Pons (tissue), 1 donor: Measurements from ENCODE around the gene PDIK1L.

Source experiments
- DNase-seq: peaks from one replicate; pipeline ENCODE4 v3.0.0-alpha.2; 2016; ENCODE audit warnings: low spot score

The PDIK1L gene

GRCh38 chr1:26111530-26112406 is at the start of gene PDIK1L:
TSS of gene PDIK1L (plus strand) at chr1:26111824. CDS start at chr1:26114309, 2,485 bp downstream.
- DNase-seq, result peak; percentile 90

DNA sequence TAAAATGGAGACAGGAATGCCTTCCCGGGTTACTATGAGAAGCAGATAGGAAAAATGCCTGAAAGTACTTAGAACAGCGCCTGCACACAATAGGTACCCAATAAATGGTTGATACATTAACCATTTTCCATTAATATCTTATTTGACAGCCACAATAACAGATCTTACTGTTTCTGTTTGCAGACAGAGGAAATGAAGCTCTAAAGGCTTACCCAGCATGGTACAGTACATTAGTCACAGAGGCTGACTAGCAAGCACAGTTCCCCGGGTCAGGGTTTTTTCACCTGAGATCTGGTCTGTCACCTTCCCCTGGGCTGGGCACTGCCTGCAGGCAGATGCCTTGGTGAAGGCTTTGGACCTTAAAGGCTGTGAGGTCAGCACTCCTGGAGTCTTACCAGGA is 47.1 kb upstream of the PDIK1L start:
- DNase-seq, result no peak

GRCh38 chr1:26066160-26066559 is 45.5 kb upstream of the PDIK1L start:
- no peak for DNase-seq

DNA sequence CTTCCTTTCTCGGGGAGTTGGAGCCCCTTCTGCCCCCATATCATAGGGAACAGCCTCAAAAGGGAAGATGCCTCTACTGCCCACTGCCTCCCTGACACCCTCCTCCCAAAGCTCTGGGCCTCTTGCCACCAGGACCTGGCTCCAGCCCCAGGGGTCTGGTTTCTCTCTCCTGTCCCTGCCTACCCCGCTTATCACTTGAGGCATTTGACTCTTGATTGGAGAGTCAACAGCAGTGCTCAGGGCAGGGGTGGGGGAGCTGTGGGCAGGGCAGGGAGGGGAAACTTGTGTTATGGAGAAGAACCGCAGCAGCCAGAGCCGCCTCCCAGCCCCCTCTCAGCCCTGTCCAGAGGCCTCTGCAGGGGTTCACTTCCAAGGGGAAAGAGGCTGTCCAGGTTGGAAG is 44.8 kb upstream of the PDIK1L start:
- no peak for DNase-seq

GRCh38 chr1:26067432-26067911 is 44.2 kb upstream of the PDIK1L start, which contains the start of gene TRIM63:
TSS of gene TRIM63 (minus strand) at chr1:26067630. CDS start at chr1:26067494, 136 bp downstream.
- DNase-seq, result no peak

GRCh38 chr1:26069941-26070295 is 41.7 kb upstream of the PDIK1L start:
- DNase-seq, result no peak

DNA sequence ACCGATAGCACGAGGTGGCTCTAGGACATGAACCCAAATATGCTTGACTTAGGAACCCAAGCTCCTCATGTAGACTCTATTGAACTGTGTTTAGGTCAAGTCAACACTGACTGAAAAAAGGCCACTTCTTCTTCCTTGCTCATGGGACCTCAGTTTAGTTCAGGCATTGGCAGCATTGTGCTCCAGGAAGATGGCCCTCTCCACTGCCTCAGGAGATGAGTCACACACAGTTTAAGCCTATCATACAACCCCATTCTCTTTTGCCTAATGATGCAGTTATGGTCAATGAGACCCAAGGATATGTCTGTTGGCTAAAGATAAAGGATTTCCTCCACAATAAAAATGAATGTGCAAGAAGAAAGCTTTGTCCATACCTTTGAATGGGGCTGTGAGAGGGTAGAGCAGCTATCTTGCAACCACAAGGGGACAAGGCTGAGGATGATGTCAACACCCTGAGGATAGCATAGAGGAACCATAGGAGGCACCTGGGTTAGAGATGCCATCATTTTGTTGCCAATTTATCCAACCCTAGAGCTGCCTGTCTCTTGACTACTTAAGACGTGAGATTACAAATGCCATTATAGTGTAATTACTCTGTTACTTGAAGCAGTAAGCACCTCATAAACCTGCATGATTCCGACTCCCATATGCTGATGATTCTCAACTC is 41.2 kb upstream of the PDIK1L start:
- no peak for DNase-seq

DNA sequence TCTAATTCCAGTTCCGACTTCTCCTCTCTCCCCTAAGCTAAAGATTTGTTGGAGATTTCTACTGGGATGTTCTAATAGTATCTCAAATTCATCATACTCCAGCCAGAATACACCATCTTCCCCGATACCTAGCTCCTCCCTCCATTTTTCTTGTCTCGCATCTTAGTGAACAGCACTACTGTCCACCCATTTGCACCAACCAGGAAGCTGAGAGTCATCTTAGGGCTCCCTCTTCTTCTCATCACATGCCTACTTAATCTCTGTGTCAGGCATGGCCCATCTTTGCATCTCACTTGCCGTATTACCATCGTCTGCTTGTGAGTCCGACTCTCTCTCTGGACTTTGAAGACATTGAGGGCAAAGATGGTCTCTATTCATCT is 40.7 kb upstream of the PDIK1L start:
- DNase-seq, result no peak

GRCh38 chr1:26072305-26072704 is 39.3 kb upstream of the PDIK1L start:
- DNase-seq, result no peak

- no peak for DNase-seq
Observed at GRCh38 chr1:26075421-26076144, 36.0 kb upstream of the PDIK1L start.

DNA sequence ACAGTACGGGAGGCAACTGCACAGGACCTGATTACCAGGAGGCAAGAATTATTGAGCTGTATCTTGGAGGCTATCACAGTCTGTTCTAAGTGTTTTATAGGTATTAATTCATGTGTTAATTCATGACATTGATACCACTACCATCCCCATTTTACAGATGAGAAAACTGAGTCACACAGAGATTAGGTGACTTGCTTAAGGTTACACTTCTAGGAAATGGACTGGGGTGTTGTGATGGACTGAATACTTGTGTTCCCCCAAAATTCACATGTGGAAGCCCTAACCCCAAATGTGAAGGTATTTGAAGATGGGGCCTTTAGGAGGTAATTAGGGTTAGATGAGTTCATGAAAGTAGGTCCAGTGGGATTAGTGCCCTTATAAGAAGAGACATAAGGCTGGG is 34.1 kb upstream of the PDIK1L start:
- DNase-seq, result no peak

GRCh38 chr1:26078286-26079177 is 33.1 kb upstream of the PDIK1L start:
- no peak for DNase-seq

DNA sequence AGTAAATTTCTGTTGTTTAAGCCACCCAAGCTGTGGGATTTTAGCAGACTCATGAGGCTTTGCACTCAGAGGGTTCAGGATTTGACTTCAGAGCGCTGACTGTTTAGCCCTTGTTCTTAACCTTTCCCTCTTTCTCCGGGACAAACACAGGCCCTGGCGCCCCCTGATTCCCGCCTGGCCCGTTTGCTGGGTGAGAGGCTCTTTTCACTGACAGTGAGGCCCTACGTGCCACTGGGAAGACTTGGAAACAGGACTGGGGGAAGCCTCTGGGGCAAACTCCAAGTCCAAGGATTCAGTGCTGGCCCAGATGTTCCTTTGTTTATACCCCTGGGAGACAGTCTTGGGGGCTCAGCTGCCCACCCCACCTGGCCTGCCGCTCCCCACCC is 32.5 kb upstream of the PDIK1L start:
- no peak for DNase-seq

- DNase-seq, result no peak
Observed at GRCh38 chr1:26079960-26080814, 31.4 kb upstream of the PDIK1L start.

- no peak for DNase-seq
Observed at GRCh38 chr1:26081267-26082019, 30.2 kb upstream of the PDIK1L start.

DNA sequence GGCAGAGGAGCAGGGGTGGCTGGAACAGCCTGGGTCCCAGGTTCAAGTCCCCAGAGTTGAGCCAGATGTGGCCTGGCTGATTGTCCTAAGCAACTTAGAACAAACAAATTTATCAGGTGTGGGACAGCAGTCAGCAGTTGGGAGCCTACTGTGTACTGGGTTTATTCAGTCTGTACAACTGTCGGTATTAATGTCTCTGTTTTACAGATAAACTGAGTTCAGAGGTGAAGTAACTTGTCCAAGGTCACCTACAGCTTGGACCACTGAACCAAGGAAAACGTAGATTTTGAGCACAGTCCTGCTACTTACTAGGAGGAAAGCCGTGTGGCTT is 29.6 kb upstream of the PDIK1L start:
- DNase-seq, result no peak

GRCh38 chr1:26083208-26083607 is 28.4 kb upstream of the PDIK1L start:
- no peak for DNase-seq

- peak; percentile 9 for DNase-seq
Observed at GRCh38 chr1:26084091-26084561, 27.5 kb upstream of the PDIK1L start.

DNA sequence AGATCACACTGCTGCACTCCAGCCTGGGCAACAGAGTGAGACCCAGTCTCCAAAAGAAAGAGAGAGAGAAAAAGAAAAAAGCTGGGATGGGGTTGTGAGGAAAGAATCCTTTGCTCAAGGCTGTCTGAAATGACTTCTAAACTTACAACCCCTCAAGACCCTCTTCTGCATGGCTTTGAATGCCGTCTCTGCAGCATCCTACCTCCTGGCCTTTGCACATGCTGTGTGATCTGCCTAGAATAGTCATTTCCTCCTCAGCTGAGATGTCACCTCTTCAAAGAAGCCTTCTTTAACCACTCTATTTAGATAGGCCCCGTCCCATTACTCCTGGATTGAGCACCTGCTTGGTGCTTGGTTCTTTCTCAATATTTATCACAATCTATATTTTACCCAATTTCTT is 26.8 kb upstream of the PDIK1L start:
- DNase-seq, result no peak

- DNase-seq, result no peak
Observed at GRCh38 chr1:26089125-26089524, 22.5 kb upstream of the PDIK1L start.
